Mucosa of descending colon (tissue), 3 donors: Measurements from ENCODE around the gene CSTF3. TPM values are rescaled to one million over a fixed set of nuclear protein-coding genes. Genes with fewer than 3 reads are reported as not detected.
"Not testable (repeated sequence)": the region's sequence is repeated elsewhere in the genome, so short reads cannot be mapped to it uniquely, and the experiment has no call there.

Experiments
- ATAC-seq: fragments of 200-7000 bp; cut with Tn5 transposase; one replicate; pipeline ENCODE4 v1.9.1; 2020; ENCODE audit warnings: mild to moderate bottlenecking, moderate library complexity
- DNase-seq, 3 donors: peaks; one replicate each; pipeline ENCODE4 v3.0.0-alpha.2; 2020
- H3K36me3 ChIP-seq: fragments of 200-600 bp; one replicate; pipeline ENCODE4 v1.8.0; 2021; ENCODE audit warnings: low read depth, mild to moderate bottlenecking
- H3K4me1 ChIP-seq: fragments of 200-600 bp; one replicate; pipeline ENCODE4 v1.8.0; 2021; ENCODE audit warnings: low read depth, mild to moderate bottlenecking
- H3K4me3 ChIP-seq: fragments of 200-600 bp; one replicate; pipeline ENCODE4 v1.8.0; 2021; ENCODE audit warnings: mild to moderate bottlenecking
- H3K9me3 ChIP-seq: fragments of 200-600 bp; one replicate; pipeline ENCODE4 v1.8.0; 2021; ENCODE audit warnings: mild to moderate bottlenecking
- intact Hi-C, 2 donors: fragments of 100-400 bp; cut with DNase I in 1 of 2; cut with micrococcal nuclease in 1 of 2; formaldehyde crosslinking; loops; one replicate each; pipeline versions ENCODE4 v1.11.0 to v1.11.1; 2022; cut with DNase I, micrococcal nuclease
- total RNA-seq, 3 donors: library from RNA; stranded (reverse); fragmentation: NEBNext Ultra II Directional in 2 of 3; extraction: Animal tissue kit (Norgen Biotek cat#: 25700) in 2 of 3; gene quantifications; one replicate each; pipeline versions ENCODE4 v1.2.1 to v1.2.4, GENCODE V29; 2021 to 2023
- TF ChIP-seq, protein P1 (sequence below): fragments of 200-600 bp; IDR thresholded peaks from one replicate; pipeline ENCODE4 v1.8.0; 2022; ENCODE audit warnings: antibody characterized with exemption, mild to moderate bottlenecking
- donor health status: DM: no; HTN: no; CAD: no; lungs with moderate emphysema.
- donor health status: DM: no; HTN: no; CAD: no.
- donor health status: DM: no; HTN: yes; CAD: no.

Gene CSTF3
- total RNA-seq, 3 donors from 2014 or later, result 19.2 to 21.9 (median 20.2) TPM

GRCh38 chr11:33172345-33172744 lies 11.1 kb upstream of the CSTF3 start:
- H3K36me3 ChIP-seq, result no peaks in the 10 kb centered on the region
- ATAC-seq (no peak), DNase-seq (no peak)
- no peaks in the 10 kb centered on the region for H3K9me3 ChIP-seq
- H3K4me3 ChIP-seq, result no peak overlapping the region
- no peaks in the 10 kb centered on the region for H3K4me1 ChIP-seq
- intact Hi-C loops, result no loop called here
- TF ChIP-seq, protein P1, sequence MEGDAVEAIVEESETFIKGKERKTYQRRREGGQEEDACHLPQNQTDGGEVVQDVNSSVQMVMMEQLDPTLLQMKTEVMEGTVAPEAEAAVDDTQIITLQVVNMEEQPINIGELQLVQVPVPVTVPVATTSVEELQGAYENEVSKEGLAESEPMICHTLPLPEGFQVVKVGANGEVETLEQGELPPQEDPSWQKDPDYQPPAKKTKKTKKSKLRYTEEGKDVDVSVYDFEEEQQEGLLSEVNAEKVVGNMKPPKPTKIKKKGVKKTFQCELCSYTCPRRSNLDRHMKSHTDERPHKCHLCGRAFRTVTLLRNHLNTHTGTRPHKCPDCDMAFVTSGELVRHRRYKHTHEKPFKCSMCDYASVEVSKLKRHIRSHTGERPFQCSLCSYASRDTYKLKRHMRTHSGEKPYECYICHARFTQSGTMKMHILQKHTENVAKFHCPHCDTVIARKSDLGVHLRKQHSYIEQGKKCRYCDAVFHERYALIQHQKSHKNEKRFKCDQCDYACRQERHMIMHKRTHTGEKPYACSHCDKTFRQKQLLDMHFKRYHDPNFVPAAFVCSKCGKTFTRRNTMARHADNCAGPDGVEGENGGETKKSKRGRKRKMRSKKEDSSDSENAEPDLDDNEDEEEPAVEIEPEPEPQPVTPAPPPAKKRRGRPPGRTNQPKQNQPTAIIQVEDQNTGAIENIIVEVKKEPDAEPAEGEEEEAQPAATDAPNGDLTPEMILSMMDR, result no peak

DNA sequence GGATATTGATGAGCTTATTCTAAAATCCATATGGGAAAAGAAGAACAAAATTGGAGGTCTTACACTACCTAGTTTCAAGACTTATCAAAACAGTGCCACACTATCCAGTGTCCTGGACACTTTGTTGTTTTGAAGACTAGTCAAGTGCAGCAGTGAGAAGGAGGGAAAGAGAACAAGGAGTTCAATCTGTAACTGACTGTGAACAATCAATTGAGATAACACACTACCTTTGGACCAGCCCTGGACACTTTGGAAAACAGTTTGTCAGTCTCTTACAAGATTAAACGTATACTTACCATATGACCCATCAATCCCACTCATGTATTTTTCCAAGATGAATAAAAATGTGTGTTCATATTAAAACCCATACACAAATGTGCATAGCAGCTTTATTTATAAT lies 10.0 kb upstream of the CSTF3 start:
- DNase-seq, result no peak
- intact Hi-C loops, result no loop called here
- no peak for ATAC-seq
- Histone ChIP-seq H3K36me3 (no peaks in the 10 kb centered on the region), H3K4me1 (no peaks in the 10 kb centered on the region), H3K9me3 (no peaks in the 10 kb centered on the region), H3K4me3 (no peak overlapping the region)
- TF ChIP-seq, protein P1, result no peak

GRCh38 chr11:33168709-33169200 lies 7.5 kb upstream of the CSTF3 start:
- ATAC-seq (no peak), DNase-seq (no peak)
- Histone ChIP-seq H3K9me3 (no peaks in the 10 kb centered on the region), H3K36me3 (no peaks in the 10 kb centered on the region), H3K4me1 (no peaks in the 10 kb centered on the region), H3K4me3 (no peak overlapping the region)
- intact Hi-C loops, result loop anchor here (5.0 kb wide), 2 partner anchors 159 to 164 kb away; no protein-coding TSS in a partner anchor
- TF ChIP-seq, protein P1, result no peak

GRCh38 chr11:33162831-33163230 lies 1.6 kb upstream of the CSTF3 start:
- TF ChIP-seq, protein P1, result no peak
- no peaks in the 10 kb centered on the region for H3K36me3 ChIP-seq
- H3K4me1 ChIP-seq, result peaks cover 6% of the 10 kb centered on the region
- H3K4me3 ChIP-seq, result no peak overlapping the region
- ATAC-seq, result no peak
- H3K9me3 ChIP-seq, result no peaks in the 10 kb centered on the region
- no peak for DNase-seq
- intact Hi-C loops, result no loop called here

DNA sequence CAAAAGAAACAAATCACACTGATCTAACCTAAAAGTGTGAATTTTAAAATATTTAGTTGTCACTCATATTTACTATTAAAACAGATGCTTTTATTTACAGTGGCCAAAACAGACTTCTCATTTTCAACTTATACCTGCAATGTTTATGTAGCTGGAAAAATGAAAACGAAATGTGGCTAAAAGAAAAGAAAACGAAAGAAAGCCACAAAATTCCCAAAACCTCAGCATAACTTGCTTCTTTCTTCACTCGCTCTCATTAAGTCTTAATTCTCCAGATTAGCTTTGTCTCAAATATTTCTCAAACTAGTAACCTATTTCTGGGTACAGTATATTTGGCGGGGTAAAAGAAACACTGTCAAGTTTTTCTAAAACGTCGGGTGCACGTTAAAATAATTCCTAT lies 693 bp downstream of the CSTF3 start:
- Histone ChIP-seq H3K9me3 (no peaks in the 10 kb centered on the region), H3K4me1 (peaks cover 6% of the 10 kb centered on the region), H3K4me3 (peak overlapping the region; percentile 60), H3K36me3 (no peaks in the 10 kb centered on the region)
- TF ChIP-seq, protein P1, result no peak
- intact Hi-C loops, result no loop called here
- ATAC-seq (no peak), DNase-seq (no peak)

- H3K4me1 ChIP-seq, result peaks cover 6% of the 10 kb centered on the region
- H3K4me3 ChIP-seq, result peak overlapping the region; percentile 60
- DNase-seq, result no peak
- TF ChIP-seq, protein P1, result no peak
- no peaks in the 10 kb centered on the region for H3K9me3 ChIP-seq
- intact Hi-C loops, result no loop called here
- no peak for ATAC-seq
- H3K36me3 ChIP-seq, result no peaks in the 10 kb centered on the region
These were observed 1.1 kb downstream of the CSTF3 start for GRCh38 chr11:33160136-33160535.

DNA sequence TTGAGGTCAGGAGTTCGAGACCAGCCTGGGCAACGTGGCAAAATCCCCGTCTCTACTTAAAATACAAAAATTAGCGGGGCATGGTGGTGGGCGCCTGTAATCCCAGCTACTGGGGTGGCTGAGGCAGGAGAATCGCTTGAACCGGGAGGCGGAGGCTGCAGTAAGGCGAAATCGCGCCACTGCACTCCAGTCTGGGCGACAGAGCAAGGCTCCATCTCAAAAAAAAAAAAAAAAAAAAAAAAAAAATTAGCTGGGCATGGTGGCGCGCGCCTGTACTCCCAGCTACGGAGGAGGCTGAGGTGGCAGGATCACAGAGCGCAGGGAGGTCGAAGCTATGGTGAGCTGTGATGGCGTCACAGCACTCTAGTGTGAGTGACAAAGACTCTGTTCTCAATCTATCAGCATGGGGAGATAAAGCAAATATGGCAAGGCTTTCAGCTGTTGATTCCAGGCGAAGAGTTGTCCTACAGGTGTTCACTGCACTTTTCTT lies 1.9 kb downstream of the CSTF3 start:
- DNase-seq, H3K36me3 ChIP-seq, ATAC-seq, intact Hi-C loops, H3K9me3 ChIP-seq, H3K4me1 ChIP-seq, H3K4me3 ChIP-seq: not testable (repeated sequence)
